GM21786 (cell line): ENCODE results near the gene LGR6.

Experiments
- ATAC-seq: cut with Tn5 transposase; IDR thresholded peaks from one replicate; pipeline ENCODE4 v1.9.1; 2021; ENCODE audit not compliant: unreplicated experiment

Gene LGR6

DNA sequence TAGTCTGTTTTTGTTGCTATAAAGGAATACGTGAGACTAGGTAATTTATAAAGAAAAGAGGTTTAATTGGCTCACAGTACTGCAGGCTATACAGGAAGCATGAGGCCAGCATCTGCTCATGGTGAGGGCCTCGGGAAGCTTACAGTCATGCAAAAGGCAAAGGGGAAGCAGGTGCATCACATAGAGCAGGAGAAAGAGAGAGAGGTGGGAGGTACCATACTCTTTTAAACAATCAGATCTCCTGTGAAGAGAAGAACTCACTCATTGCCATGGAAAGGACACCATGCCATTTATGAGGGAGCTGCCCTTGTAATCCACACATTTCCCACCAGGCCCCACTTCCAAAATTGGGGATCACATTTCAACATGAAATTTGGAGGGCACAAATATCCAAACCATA lies 167.6 kb downstream of the LGR6 start:
- ATAC-seq, result no peak

DNA sequence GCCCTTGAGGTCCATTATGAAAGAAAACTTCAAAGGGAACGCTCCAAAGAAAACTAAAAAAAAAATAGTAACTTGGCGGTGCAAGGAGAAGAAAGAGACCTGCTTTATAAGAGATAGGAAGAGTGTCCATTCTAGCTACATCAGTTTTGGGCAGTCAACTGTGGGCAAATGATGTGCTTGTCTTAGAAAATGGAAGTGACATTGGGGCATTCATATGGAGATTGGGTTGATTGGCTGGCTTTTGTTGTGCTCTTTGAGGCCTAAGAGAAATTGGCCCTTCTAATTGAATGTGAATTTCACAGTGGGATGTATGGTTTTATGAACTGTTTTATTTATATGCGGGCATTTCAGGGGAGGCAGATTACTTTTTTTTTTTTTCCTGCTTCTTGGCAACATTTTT lies 168.1 kb downstream of the LGR6 start:
- ATAC-seq, result no peak

DNA sequence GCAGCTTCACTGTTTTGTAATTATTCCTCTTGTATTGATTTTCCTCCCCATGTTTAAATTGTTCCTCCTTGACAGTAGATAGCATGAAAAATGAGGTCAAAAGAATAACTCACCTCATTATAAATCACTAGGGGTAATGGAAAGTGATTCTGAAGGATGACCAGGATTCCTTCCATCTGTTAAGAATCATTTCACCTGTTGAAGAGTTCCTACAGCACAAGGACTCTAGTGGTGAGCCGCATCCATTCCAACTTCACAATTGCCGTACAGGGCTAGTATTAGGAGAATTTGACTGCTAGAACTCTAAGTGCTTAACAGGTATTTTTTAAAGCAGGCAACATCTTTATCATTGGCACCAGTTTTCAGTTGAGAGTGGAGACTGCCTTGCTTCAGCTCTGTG lies 168.6 kb downstream of the LGR6 start:
- ATAC-seq, result no peak

DNA sequence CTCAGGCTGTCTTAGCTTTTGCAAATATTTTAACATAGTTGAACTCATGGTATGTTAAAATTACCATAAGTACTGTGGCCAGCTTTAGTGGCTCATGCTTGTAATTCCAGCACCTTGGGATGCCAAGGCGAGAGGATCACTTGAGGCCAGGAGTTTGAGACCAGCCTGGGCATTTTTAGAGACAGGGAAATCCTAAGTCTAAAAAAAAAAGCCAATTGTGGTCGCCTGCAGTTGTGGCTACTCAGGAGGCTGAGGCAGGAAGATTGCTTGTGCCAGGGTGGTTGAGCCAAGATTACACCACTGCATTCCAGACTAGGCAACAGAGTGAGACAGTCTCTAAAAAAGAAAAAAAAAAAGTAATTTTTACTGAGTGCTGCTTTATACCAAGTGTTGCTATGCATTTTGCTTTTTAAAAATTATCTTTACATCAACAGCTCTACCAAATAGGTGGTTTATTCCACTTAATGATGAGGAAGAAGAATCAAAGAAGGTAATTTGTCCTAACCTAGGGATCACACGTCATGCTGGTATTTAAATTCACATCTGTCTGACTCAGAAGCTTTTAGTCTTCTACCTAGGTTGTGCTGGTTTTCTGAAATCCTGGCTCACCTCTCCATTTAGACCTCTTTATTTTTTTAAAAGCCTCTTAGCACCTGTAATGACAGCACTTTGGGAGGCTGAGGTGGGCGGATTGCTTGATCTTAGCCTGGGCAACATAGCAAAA lies 171.7 kb downstream of the LGR6 start:
- no peak for ATAC-seq

DNA sequence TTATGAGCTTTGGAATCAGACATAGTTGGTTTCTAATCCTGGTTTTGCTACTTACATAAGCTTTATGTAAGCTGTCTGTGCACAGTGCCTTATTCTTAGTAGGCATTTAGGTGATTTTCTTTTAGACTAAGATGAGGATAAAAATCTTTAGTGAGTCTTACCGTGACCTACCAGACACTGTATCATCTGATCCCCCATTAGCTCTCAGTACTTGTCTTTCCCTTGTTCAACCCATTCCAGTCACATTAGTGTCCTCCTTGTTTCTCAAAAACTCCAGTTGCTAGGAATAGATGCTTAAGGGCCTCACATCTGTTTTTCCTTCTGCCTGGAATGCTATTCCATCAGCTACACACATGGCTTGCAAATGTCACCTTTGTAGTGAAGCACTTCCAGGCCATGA lies 173.7 kb downstream of the LGR6 start:
- no peak for ATAC-seq
